Esophagus squamous epithelium (tissue), 5 donors: Measurements from ENCODE around the gene STAT5B. TPM values are rescaled to one million over a fixed set of nuclear protein-coding genes. Genes with fewer than 3 reads are reported as not detected.

Experiments
- DNase-seq: peaks from one replicate; lab custom pipeline; 2025; lab: John Stamatoyannopoulos, UW
- H3K27ac ChIP-seq, 4 donors: fragments of 200-600 bp; sonication (generic); one replicate each; pipeline ENCODE4 v1.5.1; 2016 to 2019; ENCODE audit warnings: mild to moderate bottlenecking in 1 of 4
- H3K27me3 ChIP-seq, 4 donors: fragments of 200-600 bp; sonication (generic); 1 replicate in 3 of 4; 2 replicates in 1 of 4; pipeline versions ENCODE4 v1.5.1 to v1.6.0; 2017 to 2021; ENCODE audit warnings: antibody characterized with exemption in 1 of 4
- H3K36me3 ChIP-seq, 3 donors: fragments of 200-600 bp; sonication (generic); one replicate each; pipeline ENCODE4 v1.5.1; 2016 to 2019
- H3K4me1 ChIP-seq, 3 donors: fragments of 200-600 bp; sonication (generic); one replicate each; pipeline ENCODE4 v1.5.1; 2017 to 2019
- H3K4me3 ChIP-seq, 4 donors: fragments of 200-600 bp; sonication (generic); 1 replicate in 3 of 4; 2 replicates in 1 of 4; pipeline ENCODE4 v1.5.1; 2016 to 2019; ENCODE audit warnings: mild to moderate bottlenecking in 2 of 4, moderate library complexity in 1 of 4
- H3K9me3 ChIP-seq, 3 donors: fragments of 200-600 bp; sonication (generic); one replicate each; pipeline ENCODE4 v1.5.1; 2016 to 2019
- POLR2A ChIP-seq, 4 donors: fragments of 450-650 bp; IDR thresholded peaks; one replicate each; pipeline ENCODE4 v1.6.1; 2017; ENCODE audit warnings: antibody characterized with exemption in 4 of 4, mild to moderate bottlenecking in 4 of 4, moderate library complexity in 3 of 4
- WGBS, 2 donors: methylation state at CpG; one replicate each; pipeline ENCODE4 v1.1.5; 2018; 5-methylcytosine and 5-hydroxymethylcytosine counted together
- intact Hi-C: fragments of 100-400 bp; cut with DNase I; formaldehyde crosslinking; loops from one replicate; pipeline ENCODE4 v1.15.0; 2022
- total RNA-seq, 4 donors: library from RNA; depleted of rRNA; stranded (reverse); fragments of >200 nt; gene quantifications; one replicate each; pipeline ENCODE4 v1.1.0, GENCODE V29; 2016
- TF ChIP-seq, protein P1 (sequence below), 6 experiments: fragments of 450-650 bp in 4 of 6; fragments of 200-600 bp in 2 of 6; sonication (generic) in 2 of 6; IDR thresholded peaks; one replicate each; pipeline ENCODE4 v1.5.1; 2016 to 2019; ENCODE audit warnings: antibody characterized with exemption in 6 of 6, mild to moderate bottlenecking in 4 of 6, moderate library complexity in 4 of 6
- donor health status: DM: yes; HTN: yes; CAD: no.

STAT5B gene
- total RNA-seq, 4 donors from 2014 or later = 17.9 to 57.6 (median 19.5) TPM

DNA sequence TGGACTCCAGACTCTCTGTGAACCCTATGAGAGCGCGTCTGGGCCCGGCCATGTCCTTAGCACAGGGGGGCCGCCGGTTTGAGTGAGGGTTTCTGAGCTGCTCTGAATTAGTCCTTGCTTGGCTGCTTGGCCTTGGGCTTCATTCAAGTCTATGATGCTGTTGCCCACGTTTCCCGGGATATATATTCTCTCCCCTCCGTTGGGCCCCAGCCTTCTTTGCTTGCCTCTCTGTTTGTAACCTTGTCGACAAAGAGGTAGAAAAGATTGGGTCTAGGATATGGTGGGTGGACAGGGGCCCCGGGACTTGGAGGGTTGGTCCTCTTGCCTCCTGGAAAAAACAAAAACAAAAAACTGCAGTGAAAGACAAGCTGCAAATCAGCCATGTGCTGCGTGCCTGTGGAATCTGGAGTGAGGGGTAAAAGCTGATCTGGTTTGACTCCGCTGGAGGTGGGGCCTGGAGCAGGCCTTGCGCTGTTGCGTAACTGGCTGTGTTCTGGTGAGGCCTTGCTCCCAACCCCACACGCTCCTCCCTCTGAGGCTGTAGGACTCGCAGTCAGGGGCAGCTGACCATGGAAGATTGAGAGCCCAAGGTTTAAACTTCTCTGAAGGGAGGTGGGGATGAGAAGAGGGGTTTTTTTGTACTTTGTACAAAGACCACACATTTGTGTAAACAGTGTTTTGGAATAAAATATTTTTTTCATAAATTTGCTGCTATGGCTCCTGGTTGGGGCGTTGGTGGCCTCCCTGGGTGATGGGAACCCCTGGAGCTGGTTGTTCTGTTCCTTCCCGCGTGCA lies 35.2 kb upstream of the STAT5B start:
- intact Hi-C loops = no loop called here
- DNase-seq = no peak
- TF ChIP-seq, protein P1, sequence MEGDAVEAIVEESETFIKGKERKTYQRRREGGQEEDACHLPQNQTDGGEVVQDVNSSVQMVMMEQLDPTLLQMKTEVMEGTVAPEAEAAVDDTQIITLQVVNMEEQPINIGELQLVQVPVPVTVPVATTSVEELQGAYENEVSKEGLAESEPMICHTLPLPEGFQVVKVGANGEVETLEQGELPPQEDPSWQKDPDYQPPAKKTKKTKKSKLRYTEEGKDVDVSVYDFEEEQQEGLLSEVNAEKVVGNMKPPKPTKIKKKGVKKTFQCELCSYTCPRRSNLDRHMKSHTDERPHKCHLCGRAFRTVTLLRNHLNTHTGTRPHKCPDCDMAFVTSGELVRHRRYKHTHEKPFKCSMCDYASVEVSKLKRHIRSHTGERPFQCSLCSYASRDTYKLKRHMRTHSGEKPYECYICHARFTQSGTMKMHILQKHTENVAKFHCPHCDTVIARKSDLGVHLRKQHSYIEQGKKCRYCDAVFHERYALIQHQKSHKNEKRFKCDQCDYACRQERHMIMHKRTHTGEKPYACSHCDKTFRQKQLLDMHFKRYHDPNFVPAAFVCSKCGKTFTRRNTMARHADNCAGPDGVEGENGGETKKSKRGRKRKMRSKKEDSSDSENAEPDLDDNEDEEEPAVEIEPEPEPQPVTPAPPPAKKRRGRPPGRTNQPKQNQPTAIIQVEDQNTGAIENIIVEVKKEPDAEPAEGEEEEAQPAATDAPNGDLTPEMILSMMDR (IDR thresholded peaks at IDR 0.05) = no peak
- TF ChIP-seq POLR2A (IDR thresholded peaks at IDR 0.05) = no peak
- no peaks in the 10 kb centered on the region for H3K9me3 ChIP-seq
- H3K36me3 ChIP-seq = peaks cover 14 to 96% (median 21%) of the 10 kb centered on the region in 3 donors
- peak overlapping the region in 1 of 4 donors; percentile 39 for H3K4me3 ChIP-seq
- H3K27ac ChIP-seq = peak overlapping the region; percentile 53 to 85 (median 83)
- H3K4me1 ChIP-seq = peaks cover 8 to 57% (median 13%) of the 10 kb centered on the region in 3 donors
- WGBS, 2 donors = 42 to 73% methylated on average over 13 to 18 of the region's 19 CpGs
- H3K27me3 ChIP-seq = no peaks in the 10 kb centered on the region

DNA sequence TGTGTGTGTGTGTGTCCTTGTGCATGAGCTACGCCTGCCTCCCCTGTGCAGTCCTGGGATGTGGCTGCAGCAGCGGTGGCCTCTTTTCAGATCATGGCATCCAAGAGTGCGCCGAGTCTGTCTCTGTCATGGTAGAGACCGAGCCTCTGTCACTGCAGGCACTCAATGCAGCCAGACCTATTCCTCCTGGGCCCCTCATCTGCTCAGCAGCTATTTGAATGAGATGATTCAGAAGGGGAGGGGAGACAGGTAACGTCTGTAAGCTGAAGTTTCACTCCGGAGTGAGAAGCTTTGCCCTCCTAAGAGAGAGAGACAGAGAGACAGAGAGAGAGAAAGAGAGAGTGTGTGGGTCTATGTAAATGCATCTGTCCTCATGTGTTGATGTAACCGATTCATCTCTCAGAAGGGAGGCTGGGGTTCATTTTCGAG lies 34.6 kb upstream of the STAT5B start:
- peaks cover 9 to 96% (median 18%) of the 10 kb centered on the region in 3 donors for H3K36me3 ChIP-seq
- intact Hi-C loops = no loop called here

DNA sequence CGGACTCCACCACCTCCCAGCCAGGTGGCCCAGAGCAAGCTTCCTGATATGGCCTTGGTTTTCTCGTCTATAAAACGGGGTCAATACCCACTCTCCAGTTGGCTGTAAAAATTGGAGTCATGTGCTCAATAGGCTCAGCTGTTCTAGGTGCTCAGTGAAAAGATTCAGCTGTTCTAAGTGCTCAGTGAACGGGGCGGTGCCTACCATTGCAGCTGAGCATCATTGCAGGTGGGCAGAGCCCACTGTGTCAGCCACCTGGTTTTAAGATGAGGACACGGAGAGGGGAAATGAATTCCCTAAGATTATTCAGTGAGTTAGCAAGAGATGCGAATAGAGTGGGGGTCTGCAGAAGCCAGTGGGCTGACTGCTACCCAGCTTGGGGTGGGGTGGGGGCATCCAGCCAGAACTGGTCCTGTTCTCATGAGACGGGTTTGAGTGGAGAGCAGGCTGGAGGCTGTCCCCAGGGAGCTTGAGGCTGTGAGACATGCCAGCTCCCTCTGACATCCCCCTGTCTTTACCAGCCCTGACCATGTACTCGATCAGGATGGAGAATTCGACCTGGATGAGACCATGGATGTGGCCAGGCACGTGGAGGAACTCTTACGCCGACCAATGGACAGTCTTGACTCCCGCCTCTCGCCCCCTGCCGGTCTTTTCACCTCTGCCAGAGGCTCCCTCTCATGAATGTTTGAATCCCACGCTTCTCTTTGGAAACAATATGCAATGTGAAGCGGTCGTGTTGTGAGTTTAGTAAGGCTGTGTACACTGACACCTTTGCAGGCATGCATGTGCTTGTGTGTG lies 34.0 kb upstream of the STAT5B start:
- intact Hi-C loops = no loop called here
- no peaks in the 10 kb centered on the region for H3K27me3 ChIP-seq
- DNase-seq = no peak
- H3K9me3 ChIP-seq = no peaks in the 10 kb centered on the region
- WGBS, 2 donors = 63 to 78% methylated on average over 14 to 18 of the region's 19 CpGs
- no peak overlapping the region for H3K4me3 ChIP-seq
- peaks cover 3 to 96% (median 12%) of the 10 kb centered on the region in 3 donors for H3K36me3 ChIP-seq
- peaks cover 8 to 57% (median 13%) of the 10 kb centered on the region in 3 donors for H3K4me1 ChIP-seq
- peak overlapping the region in 3 of 4 donors; percentile 81 to 85 (median 85) for H3K27ac ChIP-seq
- TF ChIP-seq, protein P1 (IDR thresholded peaks at IDR 0.05) = no peak
- no peak for TF ChIP-seq POLR2A (IDR thresholded peaks at IDR 0.05)

More for the DNA sequence above, 34.6 kb upstream of the STAT5B start:
- Histone ChIP-seq H3K27me3 (no peaks in the 10 kb centered on the region), H3K9me3 (no peaks in the 10 kb centered on the region), H3K4me3 (no peak overlapping the region), H3K4me1 (peaks cover 8 to 57% (median 13%) of the 10 kb centered on the region in 3 donors), H3K27ac (peak overlapping the region; percentile 33 to 85 (median 83))
- 73 to 75% methylated on average over 7 to 9 of the region's 9 CpGs for WGBS, 2 donors
- no peak for DNase-seq
- peak in 1 of 4 donors; percentile 4 for TF ChIP-seq POLR2A (IDR thresholded peaks at IDR 0.05)
- TF ChIP-seq, protein P1 (IDR thresholded peaks at IDR 0.05) = no peak

DNA sequence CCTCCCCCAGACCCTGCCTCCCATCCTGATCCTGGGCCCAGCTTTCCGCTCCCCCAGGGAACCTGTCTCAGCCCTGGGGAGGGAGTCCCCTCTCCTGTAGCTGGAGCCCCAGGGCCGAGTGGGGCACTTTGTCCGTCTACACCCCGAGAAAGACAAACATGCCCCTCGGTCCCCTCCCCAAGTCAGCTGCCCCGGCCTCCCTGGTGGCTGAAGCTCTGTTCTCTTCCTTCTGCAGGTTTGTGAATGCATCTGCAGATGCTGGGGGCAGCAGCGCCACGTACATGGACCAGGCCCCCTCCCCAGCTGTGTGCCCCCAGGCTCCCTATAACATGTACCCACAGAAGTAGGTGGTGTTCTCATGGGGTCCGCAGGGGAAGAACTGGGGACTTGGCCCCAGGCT lies 33.0 kb upstream of the STAT5B start:
- Histone ChIP-seq H3K4me1 (peaks cover 8 to 46% (median 13%) of the 10 kb centered on the region in 3 donors), H3K27me3 (no peaks in the 10 kb centered on the region), H3K36me3 (peaks cover 0 to 96% (median 13%) of the 10 kb centered on the region in 3 donors), H3K9me3 (no peaks in the 10 kb centered on the region), H3K27ac (peak overlapping the region in 3 of 4 donors; percentile 32 to 85 (median 81)), H3K4me3 (no peak overlapping the region)
- no peak for TF ChIP-seq POLR2A (IDR thresholded peaks at IDR 0.05)
- TF ChIP-seq, protein P1 (IDR thresholded peaks at IDR 0.05) = no peak
- no peak for DNase-seq
- intact Hi-C loops = no loop called here
- 74 to 79% methylated on average over 4 to 6 of the region's 9 CpGs for WGBS, 2 donors
